ENCODE measurements around the gene FCHSD2.
"Not testable (repeated sequence)": the region's sequence is repeated elsewhere in the genome, so short reads cannot be mapped to it uniquely, and the experiment has no call there.

The FCHSD2 gene

GRCh38 chr11:73139476-73140198 is 2.5 kb downstream of the FCHSD2 start:
- WGBS (ENCODE audit: extremely low coverage, insufficient coverage, low lambda C conversion rate): no CpG with 5 or more reads among the region's 2 CpGs
- no peak for DNase-seq
- H4K5ac ChIP-seq (ENCODE audit: low read length): no peak overlapping the region
- no peaks in the 10 kb centered on the region for H3K79me1 ChIP-seq (ENCODE audit: low read length)
- H2AK5ac ChIP-seq (ENCODE audit: low read length): no peak overlapping the region
- no peak overlapping the region for H2BK15ac ChIP-seq (replicated peaks; ENCODE audit: low read depth)
- H3K18ac ChIP-seq (ENCODE audit: low read length): no peak overlapping the region
- H2BK5ac ChIP-seq (ENCODE audit: low read length): no peak overlapping the region
- no peaks in the 10 kb centered on the region for H3K36me3 ChIP-seq (ENCODE audit: control insufficient read depth, insufficient read depth, low read length)
- H4K8ac ChIP-seq (ENCODE audit: low read depth, low read length): no peak overlapping the region
- H3K9ac ChIP-seq (ENCODE audit: low read length): no peak overlapping the region
- no peak overlapping the region for H3K4me3 ChIP-seq (ENCODE audit: low read length)
- H2BK120ac ChIP-seq (ENCODE audit: low read depth, low read length): no peak overlapping the region
- H3K56ac ChIP-seq (ENCODE audit: low read length): no peak overlapping the region
- no peak overlapping the region for H3K27ac ChIP-seq (ENCODE audit: low read depth, low read length)
- H3K4me2 ChIP-seq (ENCODE audit: low read length): no peak overlapping the region
- H3K4me1 ChIP-seq (ENCODE audit: control insufficient read depth, low read depth, low read length): no peaks in the 10 kb centered on the region
- no peaks in the 10 kb centered on the region for H3K27me3 ChIP-seq (ENCODE audit: insufficient read depth, low read length, poor library complexity)
- H3K4ac ChIP-seq (ENCODE audit: low read depth, low read length): no peak overlapping the region
- no peaks in the 10 kb centered on the region for H3K79me2 ChIP-seq (ENCODE audit: control insufficient read depth, insufficient read depth, low read length)
- no peak overlapping the region for H3K23ac ChIP-seq (ENCODE audit: low read length)

GRCh38 chr11:73137944-73138274 is 4.2 kb downstream of the FCHSD2 start:
- H3K27ac ChIP-seq (ENCODE audit: low read depth, low read length): no peak overlapping the region
- H3K36me3 ChIP-seq (ENCODE audit: control insufficient read depth, insufficient read depth, low read length): no peaks in the 10 kb centered on the region
- H3K4ac ChIP-seq (ENCODE audit: low read depth, low read length): no peak overlapping the region
- H3K23ac ChIP-seq (ENCODE audit: low read length): no peak overlapping the region
- H2AK5ac ChIP-seq (ENCODE audit: low read length): no peak overlapping the region
- H3K4me3 ChIP-seq (ENCODE audit: low read length): no peak overlapping the region
- DNase-seq: no peak
- H3K18ac ChIP-seq (ENCODE audit: low read length): no peak overlapping the region
- H2BK120ac ChIP-seq (ENCODE audit: low read depth, low read length): no peak overlapping the region
- no peaks in the 10 kb centered on the region for H3K4me1 ChIP-seq (ENCODE audit: control insufficient read depth, low read depth, low read length)
- no peak overlapping the region for H2BK5ac ChIP-seq (ENCODE audit: low read length)
- H3K79me1 ChIP-seq (ENCODE audit: low read length): no peaks in the 10 kb centered on the region
- H3K27me3 ChIP-seq (ENCODE audit: insufficient read depth, low read length, poor library complexity): no peaks in the 10 kb centered on the region
- no peak overlapping the region for H3K4me2 ChIP-seq (ENCODE audit: low read length)
- H3K79me2 ChIP-seq (ENCODE audit: control insufficient read depth, insufficient read depth, low read length): no peaks in the 10 kb centered on the region
- no peak overlapping the region for H4K5ac ChIP-seq (ENCODE audit: low read length)
- H3K9ac ChIP-seq (ENCODE audit: low read length): no peak overlapping the region
- H4K8ac ChIP-seq (ENCODE audit: low read depth, low read length): no peak overlapping the region
- H2BK15ac ChIP-seq (replicated peaks; ENCODE audit: low read depth): no peak overlapping the region
- no peak overlapping the region for H3K56ac ChIP-seq (ENCODE audit: low read length)

GRCh38 chr11:73137262-73137943 is 4.7 kb downstream of the FCHSD2 start:
- H3K27me3 ChIP-seq (ENCODE audit: insufficient read depth, low read length, poor library complexity): no peaks in the 10 kb centered on the region
- H3K4me3 ChIP-seq (ENCODE audit: low read length): no peak overlapping the region
- no peak overlapping the region for H3K9ac ChIP-seq (ENCODE audit: low read length)
- H3K4ac ChIP-seq (ENCODE audit: low read depth, low read length): no peak overlapping the region
- H4K5ac ChIP-seq (ENCODE audit: low read length): no peak overlapping the region
- no peaks in the 10 kb centered on the region for H3K79me2 ChIP-seq (ENCODE audit: control insufficient read depth, insufficient read depth, low read length)
- WGBS (ENCODE audit: extremely low coverage, insufficient coverage, low lambda C conversion rate): no CpG with 5 or more reads among the region's 5 CpGs
- DNase-seq: no peak
- no peaks in the 10 kb centered on the region for H3K4me1 ChIP-seq (ENCODE audit: control insufficient read depth, low read depth, low read length)
- H3K18ac ChIP-seq (ENCODE audit: low read length): no peak overlapping the region
- no peak overlapping the region for H2BK5ac ChIP-seq (ENCODE audit: low read length)
- no peaks in the 10 kb centered on the region for H3K36me3 ChIP-seq (ENCODE audit: control insufficient read depth, insufficient read depth, low read length)
- H2AK5ac ChIP-seq (ENCODE audit: low read length): no peak overlapping the region
- H2BK15ac ChIP-seq (replicated peaks; ENCODE audit: low read depth): no peak overlapping the region
- no peak overlapping the region for H2BK120ac ChIP-seq (ENCODE audit: low read depth, low read length)
- H3K23ac ChIP-seq (ENCODE audit: low read length): no peak overlapping the region
- no peak overlapping the region for H3K4me2 ChIP-seq (ENCODE audit: low read length)
- no peak overlapping the region for H3K27ac ChIP-seq (ENCODE audit: low read depth, low read length)
- H3K56ac ChIP-seq (ENCODE audit: low read length): no peak overlapping the region
- H3K79me1 ChIP-seq (ENCODE audit: low read length): no peaks in the 10 kb centered on the region
- no peak overlapping the region for H4K8ac ChIP-seq (ENCODE audit: low read depth, low read length)

- not testable (repeated sequence) for H4K5ac ChIP-seq (ENCODE audit: low read length); H2BK5ac ChIP-seq (ENCODE audit: low read length); H3K79me2 ChIP-seq (ENCODE audit: control insufficient read depth, insufficient read depth, low read length); H3K27ac ChIP-seq (ENCODE audit: low read depth, low read length); H2BK120ac ChIP-seq (ENCODE audit: low read depth, low read length); H3K36me3 ChIP-seq (ENCODE audit: control insufficient read depth, insufficient read depth, low read length); H2AK5ac ChIP-seq (ENCODE audit: low read length); H3K4me2 ChIP-seq (ENCODE audit: low read length); H3K4me3 ChIP-seq (ENCODE audit: low read length); H3K4me1 ChIP-seq (ENCODE audit: control insufficient read depth, low read depth, low read length); H3K79me1 ChIP-seq (ENCODE audit: low read length); H3K18ac ChIP-seq (ENCODE audit: low read length); H3K9ac ChIP-seq (ENCODE audit: low read length); DNase-seq; H3K23ac ChIP-seq (ENCODE audit: low read length); H2BK15ac ChIP-seq (replicated peaks; ENCODE audit: low read depth); H3K56ac ChIP-seq (ENCODE audit: low read length); H3K27me3 ChIP-seq (ENCODE audit: insufficient read depth, low read length, poor library complexity); H3K4ac ChIP-seq (ENCODE audit: low read depth, low read length); H4K8ac ChIP-seq (ENCODE audit: low read depth, low read length)
- no CpG with 5 or more reads among the region's 8 CpGs for WGBS (ENCODE audit: extremely low coverage, insufficient coverage, low lambda C conversion rate)
Observed at GRCh38 chr11:73136722-73137121, 5.4 kb downstream of the FCHSD2 start.

- H2BK120ac ChIP-seq (ENCODE audit: low read depth, low read length): no peak overlapping the region
- H3K36me3 ChIP-seq (ENCODE audit: control insufficient read depth, insufficient read depth, low read length): no peaks in the 10 kb centered on the region
- H3K56ac ChIP-seq (ENCODE audit: low read length): no peak overlapping the region
- no peak overlapping the region for H3K4me2 ChIP-seq (ENCODE audit: low read length)
- no peak overlapping the region for H3K23ac ChIP-seq (ENCODE audit: low read length)
- no peak overlapping the region for H4K5ac ChIP-seq (ENCODE audit: low read length)
- no CpG with 5 or more reads among the region's 6 CpGs for WGBS (ENCODE audit: extremely low coverage, insufficient coverage, low lambda C conversion rate)
- H2BK15ac ChIP-seq (replicated peaks; ENCODE audit: low read depth): no peak overlapping the region
- no peak overlapping the region for H2BK5ac ChIP-seq (ENCODE audit: low read length)
- no peak overlapping the region for H3K27ac ChIP-seq (ENCODE audit: low read depth, low read length)
- H2AK5ac ChIP-seq (ENCODE audit: low read length): no peak overlapping the region
- peak; percentile 13 for DNase-seq
- no peaks in the 10 kb centered on the region for H3K27me3 ChIP-seq (ENCODE audit: insufficient read depth, low read length, poor library complexity)
- H3K18ac ChIP-seq (ENCODE audit: low read length): no peak overlapping the region
- H4K8ac ChIP-seq (ENCODE audit: low read depth, low read length): no peak overlapping the region
- H3K9ac ChIP-seq (ENCODE audit: low read length): no peak overlapping the region
- no peak overlapping the region for H3K4ac ChIP-seq (ENCODE audit: low read depth, low read length)
- H3K4me3 ChIP-seq (ENCODE audit: low read length): no peak overlapping the region
- no peaks in the 10 kb centered on the region for H3K79me2 ChIP-seq (ENCODE audit: control insufficient read depth, insufficient read depth, low read length)
- no peaks in the 10 kb centered on the region for H3K79me1 ChIP-seq (ENCODE audit: low read length)
- no peaks in the 10 kb centered on the region for H3K4me1 ChIP-seq (ENCODE audit: control insufficient read depth, low read depth, low read length)
Observed at GRCh38 chr11:73135346-73136284, 6.5 kb downstream of the FCHSD2 start.

Data from mesendoderm (in vitro differentiated cells).